T47D (cell line): Measurements from ENCODE around the gene USP24.

Experiments
- DNase-seq, 2 experiments: peaks; one replicate each; pipeline versions ENCODE4 v3.0.0 to v3.0.0-alpha.2; 2011 to 2012; ENCODE audit warnings: low read depth in 1 of 2, low spot score in 1 of 2
- JUND ChIP-seq: IDR thresholded peaks from 2 replicates; pipeline ENCODE4 v1.6.1; 2012; ENCODE audit warnings: low read depth
- in situ Hi-C: cut with HindIII; loops from 2 replicates; pipeline ENCODE4 v1.10.0; 2016; ENCODE audit warnings: low sequenced_read_pairs, low pct_unique_long_range_greater_than_20kb

The USP24 gene

DNA sequence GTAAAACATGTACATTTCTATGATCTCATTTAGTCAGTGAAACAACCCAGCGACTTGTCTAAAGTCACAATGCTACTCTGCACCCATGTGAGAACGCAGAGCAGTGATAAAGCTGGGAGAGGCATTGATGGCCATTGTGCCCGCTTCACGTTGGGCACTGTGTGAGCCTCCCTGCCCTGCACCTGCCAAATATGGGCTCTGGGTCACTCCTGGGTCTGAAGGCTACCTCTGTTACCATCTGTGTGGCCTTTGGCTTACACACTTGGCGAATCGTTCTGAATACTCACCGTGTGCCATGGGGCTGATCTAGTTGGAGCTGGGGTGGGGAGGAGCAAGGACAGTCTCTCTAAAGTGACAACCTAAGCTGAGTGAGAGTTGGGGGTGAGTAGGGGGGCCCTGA, 145.9 kb downstream of the USP24 start:
- in situ Hi-C loops: no loop called here
- no peak for TF ChIP-seq JUND
- DNase-seq: no peak

DNA sequence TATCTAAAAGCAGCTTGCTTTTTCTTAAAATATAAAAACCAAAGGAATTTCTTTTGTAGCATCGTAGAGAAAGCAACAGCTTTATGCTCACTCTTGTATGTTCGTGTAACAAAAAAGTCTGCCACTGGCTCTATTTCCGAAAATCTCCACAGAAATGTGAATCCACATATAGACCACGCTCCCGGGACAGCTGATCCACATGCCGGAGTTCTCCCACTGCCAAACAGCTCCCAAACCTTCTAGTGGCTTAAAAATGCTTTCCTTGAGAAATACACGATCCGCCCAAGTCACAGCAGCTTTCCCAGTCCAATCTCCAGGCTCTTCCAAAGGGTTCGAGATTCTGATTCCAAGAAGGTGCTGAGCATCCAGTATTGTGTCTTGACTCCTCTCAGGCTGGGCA, 146.5 kb downstream of the USP24 start:
- no peak for TF ChIP-seq JUND
- in situ Hi-C loops: no loop called here
- no peak for DNase-seq

- no peak for TF ChIP-seq JUND
- in situ Hi-C loops: no loop called here
- DNase-seq: no peak
Observed at GRCh38 chr1:55067914-55068313, 147.2 kb downstream of the USP24 start.

GRCh38 chr1:55067022-55067778, 148.0 kb downstream of the USP24 start:
- no peak for TF ChIP-seq JUND
- no peak for DNase-seq

GRCh38 chr1:55065648-55066047, 149.5 kb downstream of the USP24 start:
- in situ Hi-C loops: no loop called here
- DNase-seq: no peak
- TF ChIP-seq JUND: no peak

More at GRCh38 chr1:55067022-55067778, 148.0 kb downstream of the USP24 start:
- in situ Hi-C loops: no loop called here

- TF ChIP-seq JUND: no peak
- in situ Hi-C loops: no loop called here
- peak in 1 of 2 experiments; percentile 61 for DNase-seq
Observed at GRCh38 chr1:55064861-55065263, 150.3 kb downstream of the USP24 start.

DNA sequence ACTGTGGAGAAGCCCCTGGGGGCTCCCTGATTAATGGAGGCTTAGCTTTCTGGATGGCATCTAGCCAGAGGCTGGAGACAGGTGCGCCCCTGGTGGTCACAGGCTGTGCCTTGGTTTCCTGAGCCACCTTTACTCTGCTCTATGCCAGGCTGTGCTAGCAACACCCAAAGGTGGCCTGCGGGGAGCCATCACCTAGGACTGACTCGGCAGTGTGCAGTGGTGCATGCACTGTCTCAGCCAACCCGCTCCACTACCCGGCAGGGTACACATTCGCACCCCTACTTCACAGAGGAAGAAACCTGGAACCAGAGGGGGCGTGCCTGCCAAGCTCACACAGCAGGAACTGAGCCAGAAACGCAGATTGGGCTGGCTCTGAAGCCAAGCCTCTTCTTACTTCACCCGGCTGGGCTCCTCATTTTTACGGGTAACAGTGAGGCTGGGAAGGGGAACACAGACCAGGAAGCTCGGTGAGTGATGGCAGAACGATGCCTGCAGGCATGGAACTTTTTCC, 151.0 kb downstream of the USP24 start:
- no peak for TF ChIP-seq JUND
- in situ Hi-C loops: no loop called here
- DNase-seq: no peak

DNA sequence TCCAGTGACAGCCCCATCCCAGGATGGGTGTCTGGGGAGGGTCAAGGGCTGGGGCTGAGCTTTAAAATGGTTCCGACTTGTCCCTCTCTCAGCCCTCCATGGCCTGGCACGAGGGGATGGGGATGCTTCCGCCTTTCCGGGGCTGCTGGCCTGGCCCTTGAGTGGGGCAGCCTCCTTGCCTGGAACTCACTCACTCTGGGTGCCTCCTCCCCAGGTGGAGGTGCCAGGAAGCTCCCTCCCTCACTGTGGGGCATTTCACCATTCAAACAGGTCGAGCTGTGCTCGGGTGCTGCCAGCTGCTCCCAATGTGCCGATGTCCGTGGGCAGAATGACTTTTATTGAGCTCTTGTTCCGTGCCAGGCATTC, 151.6 kb downstream of the USP24 start:
- in situ Hi-C loops: no loop called here
- DNase-seq: no peak
- TF ChIP-seq JUND: no peak

DNA sequence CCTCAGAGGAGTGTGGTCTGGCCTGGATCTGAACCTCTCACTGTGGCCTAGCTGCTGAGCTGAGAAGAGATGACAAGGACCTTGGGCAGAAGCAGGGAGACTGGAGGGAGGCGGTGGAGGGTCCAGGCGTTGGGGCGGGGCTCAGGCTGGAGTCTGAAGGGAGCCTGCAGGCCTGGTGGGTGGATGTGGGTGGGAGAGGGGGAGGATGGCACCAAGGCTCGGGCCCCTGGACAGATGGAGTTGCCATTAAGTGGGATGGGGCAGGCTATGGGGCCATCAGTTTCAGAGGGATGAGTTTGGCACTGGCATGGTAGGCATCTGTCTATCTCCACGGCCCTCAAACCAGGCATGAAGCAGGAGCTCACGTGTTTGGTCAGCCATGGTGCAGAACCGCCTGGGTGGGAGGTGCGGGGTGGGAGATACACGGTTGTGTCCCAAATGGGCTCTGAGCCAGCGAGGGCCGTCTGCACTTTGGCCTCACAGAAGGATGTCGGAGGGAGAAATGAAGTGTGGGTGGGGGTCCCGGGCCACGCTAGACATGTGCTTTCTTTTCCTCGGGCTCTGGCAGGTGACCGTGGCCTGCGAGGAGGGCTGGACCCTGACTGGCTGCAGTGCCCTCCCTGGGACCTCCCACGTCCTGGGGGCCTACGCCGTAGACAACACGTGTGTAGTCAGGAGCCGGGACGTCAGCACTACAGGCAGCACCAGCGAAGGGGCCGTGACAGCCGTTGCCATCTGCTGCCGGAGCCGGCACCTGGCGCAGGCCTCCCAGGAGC, 152.2 kb downstream of the USP24 start:
- no peak for DNase-seq
- in situ Hi-C loops: no loop called here
- no peak for TF ChIP-seq JUND

GRCh38 chr1:55061706-55062321, 153.3 kb downstream of the USP24 start:
- no peak for TF ChIP-seq JUND
- in situ Hi-C loops: no loop called here
- no peak for DNase-seq

DNA sequence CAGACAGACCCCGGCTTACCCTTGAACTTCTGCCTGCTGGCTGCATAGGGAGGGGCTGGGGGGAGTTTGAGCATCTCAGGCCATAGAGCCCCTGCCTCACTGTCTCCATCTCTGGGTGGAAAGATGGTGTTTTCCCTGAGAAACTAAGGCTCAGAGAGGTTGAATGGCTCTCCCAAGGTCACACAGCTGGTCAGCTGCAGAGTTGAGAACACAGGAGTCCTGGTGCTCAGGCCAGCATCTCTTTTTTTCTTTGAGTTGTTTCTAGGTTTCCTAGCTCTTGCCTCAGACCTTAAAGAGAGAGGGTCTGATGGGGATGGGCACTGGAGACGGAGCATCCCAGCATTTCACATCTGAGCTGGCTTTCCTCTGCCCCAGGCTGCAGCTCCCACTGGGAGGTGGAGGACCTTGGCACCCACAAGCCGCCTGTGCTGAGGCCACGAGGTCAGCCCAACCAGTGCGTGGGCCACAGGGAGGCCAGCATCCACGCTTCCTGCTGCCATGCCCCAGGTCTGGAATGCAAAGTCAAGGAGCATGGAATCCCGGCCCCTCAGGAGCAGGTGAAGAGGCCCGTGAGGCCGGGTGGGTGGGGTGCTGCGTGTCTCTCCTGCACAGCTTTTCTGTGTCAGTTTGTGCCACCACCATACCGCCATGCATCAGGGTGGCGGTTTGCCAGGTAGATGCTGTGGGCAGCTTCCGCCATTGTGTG, 154.0 kb downstream of the USP24 start:
- DNase-seq: no peak
- in situ Hi-C loops: no loop called here
- no peak for TF ChIP-seq JUND
